GM18505 (cell line): ENCODE measurements around the gene IQCK.
"Not testable (repeated sequence)": the region's sequence is repeated elsewhere in the genome, so short reads cannot be mapped to it uniquely, and the experiment has no call there.

Experiments used
- ATAC-seq: cut with Tn5 transposase; IDR thresholded peaks from one replicate; pipeline ENCODE4 v1.9.1; 2021; ENCODE audit not compliant: unreplicated experiment
- POLR2A ChIP-seq: IDR thresholded peaks from 4 replicates; pipeline ENCODE4 v1.6.1; 2011; ENCODE audit warnings: borderline replicate concordance; ENCODE audit not compliant: insufficient read depth, insufficient read length; ENCODE audit errors: extremely low read depth

IQCK gene

GRCh38 chr16:19705146-19705501 lies 12.9 kb upstream of the IQCK start:
- no peak for ATAC-seq
- no peak for TF ChIP-seq POLR2A

DNA sequence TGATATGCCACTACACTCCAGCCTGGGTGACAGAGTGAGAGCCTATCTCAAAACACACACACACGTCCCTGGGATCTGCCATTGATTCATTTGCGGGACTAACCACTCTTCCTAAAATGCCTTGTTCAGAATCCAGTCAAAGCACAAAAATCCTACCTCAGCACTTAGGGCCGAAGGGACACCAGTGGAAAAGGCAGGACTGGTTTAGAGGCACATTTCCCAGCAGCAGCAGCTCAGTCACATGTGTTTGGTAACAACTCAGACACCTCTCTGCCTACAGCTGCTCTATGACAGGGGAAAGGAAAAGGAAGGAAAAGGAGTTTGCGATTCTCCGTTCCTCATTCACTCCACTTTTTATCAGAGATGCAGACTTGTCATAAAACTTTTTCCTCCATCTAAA lies 12.2 kb upstream of the IQCK start:
- ATAC-seq: no peak
- TF ChIP-seq POLR2A: no peak

DNA sequence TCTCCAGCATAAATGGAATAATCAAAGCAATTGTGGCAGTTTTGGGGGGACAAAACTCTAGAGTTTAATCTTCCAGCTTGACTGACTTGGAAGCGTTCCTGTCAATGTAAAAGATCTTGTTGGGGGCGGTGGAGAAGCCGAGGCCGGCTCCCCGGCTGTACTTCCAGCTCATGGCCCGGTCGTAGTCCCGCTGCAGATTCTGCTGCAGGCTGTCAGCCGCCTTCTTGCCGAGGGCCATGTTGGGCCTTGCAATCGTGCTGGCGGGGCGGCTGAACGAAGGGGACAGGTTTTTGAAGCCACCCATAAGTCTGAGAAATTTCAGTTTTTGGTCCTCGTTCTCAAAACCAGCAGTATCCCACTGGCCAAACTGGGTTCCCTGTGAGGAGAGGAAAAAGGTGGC lies 11.2 kb upstream of the IQCK start:
- TF ChIP-seq POLR2A: no peak
- ATAC-seq: no peak

DNA sequence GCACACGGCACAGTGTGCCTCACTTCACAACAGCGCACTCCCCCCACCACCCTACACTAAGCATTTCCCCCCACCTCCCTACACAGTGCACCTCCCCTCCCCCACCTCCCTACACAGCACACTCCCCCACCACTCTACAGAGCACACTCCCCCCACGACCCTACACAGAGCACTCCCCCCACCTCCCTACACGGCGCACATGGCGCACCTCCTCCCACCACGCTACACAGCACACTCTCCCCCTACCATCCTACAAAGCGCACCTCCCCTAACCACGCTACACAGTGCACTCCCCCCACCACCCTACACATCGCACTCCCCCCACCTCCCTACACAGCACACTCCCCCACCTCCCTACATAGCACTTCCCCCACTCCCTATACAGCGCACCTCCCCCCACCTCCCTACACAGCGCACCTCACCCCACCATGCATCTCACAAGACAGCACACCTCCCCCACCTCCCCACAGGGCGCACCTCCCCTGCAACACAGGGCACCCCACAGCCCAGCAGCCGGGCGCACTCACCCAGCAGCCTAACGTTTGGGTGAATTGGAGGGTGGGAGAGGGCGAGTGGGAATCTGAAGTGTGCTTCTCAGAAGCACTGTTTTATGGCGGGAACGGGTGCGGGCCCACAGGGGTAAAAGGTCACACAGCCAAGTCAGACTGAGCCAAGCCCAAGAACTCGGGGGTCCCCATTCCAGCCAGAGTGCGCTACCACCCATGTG lies 10.3 kb upstream of the IQCK start:
- no peak for ATAC-seq
- no peak for TF ChIP-seq POLR2A

- no peak for ATAC-seq
- no peak for TF ChIP-seq POLR2A
Observed at GRCh38 chr16:19708296-19709205, 9.5 kb upstream of the IQCK start.

- no peak for ATAC-seq
- no peak for TF ChIP-seq POLR2A
Observed at GRCh38 chr16:19709381-19710136, 8.5 kb upstream of the IQCK start.

- ATAC-seq: no peak
- TF ChIP-seq POLR2A: no peak
Observed at GRCh38 chr16:19710191-19710908, 7.7 kb upstream of the IQCK start.

DNA sequence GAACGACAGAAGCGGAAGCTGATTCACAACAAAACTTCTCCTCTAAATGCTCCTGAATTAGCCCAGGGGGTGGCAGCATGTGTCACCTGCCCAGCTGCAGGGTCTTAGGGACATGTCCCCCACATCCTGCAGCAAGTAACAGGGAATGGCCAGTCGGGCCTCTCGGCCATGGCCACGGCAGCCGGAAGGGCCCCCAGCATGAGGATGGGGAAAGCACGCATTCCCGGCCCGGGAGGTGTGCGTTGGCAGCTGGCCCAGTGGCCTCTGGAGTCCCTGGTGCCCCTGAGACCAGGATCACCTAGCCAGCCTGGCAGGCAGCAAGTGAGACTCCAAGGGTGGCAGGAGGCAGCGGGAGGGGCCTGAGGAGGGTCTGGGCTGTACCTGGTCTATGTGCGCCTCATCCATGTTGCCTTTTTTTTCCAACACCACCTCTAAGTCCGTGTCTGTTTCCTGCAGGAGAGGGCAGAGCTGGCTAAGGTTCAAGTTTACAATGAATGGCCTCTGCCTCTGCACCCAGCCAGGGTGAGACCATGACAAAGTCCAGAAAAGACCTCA lies 7.0 kb upstream of the IQCK start:
- no peak for ATAC-seq
- TF ChIP-seq POLR2A: no peak

DNA sequence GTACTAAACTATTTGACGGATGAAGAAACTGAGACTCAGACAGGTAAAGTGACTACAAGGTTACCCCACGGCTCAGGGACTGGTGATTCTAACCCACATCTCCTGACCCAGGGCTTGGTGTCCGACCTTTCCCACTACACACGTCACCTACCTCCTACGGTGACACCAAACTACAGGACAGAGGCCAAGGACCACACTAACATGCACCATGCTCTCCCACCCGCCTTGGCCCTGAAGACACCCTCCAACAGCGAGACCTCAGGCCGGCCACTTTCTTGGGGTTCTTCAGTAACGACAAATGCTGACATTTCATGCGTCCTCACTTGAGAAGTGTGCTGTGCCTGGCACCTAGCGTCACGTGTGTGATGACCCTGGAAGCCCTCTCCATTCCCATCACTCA lies 6.4 kb upstream of the IQCK start:
- no peak for ATAC-seq
- TF ChIP-seq POLR2A: no peak

DNA sequence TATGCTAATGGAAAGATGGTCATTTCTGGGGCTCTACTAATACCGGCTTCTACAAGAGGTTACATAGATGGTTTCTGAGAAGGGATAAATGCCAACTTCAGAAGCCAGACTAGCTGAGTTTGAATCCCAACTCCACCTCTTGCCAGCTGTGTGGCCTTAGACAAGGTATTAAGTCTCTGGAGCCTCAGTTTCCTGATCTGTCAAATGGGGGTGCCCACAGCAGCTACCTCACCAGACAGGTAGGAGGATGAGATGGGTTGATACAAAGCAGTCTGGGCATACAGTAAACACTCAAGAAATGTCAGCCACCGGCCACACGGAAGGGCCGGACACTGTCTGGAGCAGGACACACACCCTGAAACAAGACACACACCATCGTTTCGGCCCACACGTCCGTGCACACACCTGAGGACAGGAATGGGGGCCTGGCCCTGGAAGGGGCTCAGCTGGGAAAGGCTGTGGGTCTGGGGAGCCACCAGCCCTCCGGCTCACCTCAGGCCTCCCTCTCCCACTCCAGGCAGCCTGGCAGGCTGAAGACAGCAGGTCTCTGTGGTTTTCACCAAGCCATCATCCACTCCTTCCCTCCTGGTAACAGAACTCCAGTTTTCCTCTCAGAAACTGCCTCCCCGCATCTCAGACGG lies 5.5 kb upstream of the IQCK start:
- TF ChIP-seq POLR2A: no peak
- ATAC-seq: no peak

DNA sequence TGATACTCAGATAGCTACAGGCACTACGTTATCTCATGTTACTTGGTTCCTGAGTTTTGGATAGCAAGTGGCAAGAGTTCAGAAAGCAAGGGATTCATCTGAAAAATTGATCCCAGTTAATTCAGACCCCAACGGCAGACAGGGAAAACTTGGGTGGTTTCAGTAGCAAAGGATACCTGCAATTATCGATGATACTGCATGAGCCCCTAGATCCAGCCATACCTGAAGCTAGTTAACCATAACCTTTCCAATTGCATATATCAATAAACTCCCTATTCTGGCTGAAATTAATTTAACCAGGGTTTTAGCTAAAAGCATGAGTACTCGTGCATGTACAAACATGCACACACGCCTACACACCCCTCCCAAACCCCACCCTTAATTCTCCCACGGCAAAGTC lies 4.4 kb upstream of the IQCK start:
- ATAC-seq: no peak
- TF ChIP-seq POLR2A: no peak

GRCh38 chr16:19715566-19715965 lies 2.5 kb upstream of the IQCK start:
- ATAC-seq: no peak
- no peak for TF ChIP-seq POLR2A

DNA sequence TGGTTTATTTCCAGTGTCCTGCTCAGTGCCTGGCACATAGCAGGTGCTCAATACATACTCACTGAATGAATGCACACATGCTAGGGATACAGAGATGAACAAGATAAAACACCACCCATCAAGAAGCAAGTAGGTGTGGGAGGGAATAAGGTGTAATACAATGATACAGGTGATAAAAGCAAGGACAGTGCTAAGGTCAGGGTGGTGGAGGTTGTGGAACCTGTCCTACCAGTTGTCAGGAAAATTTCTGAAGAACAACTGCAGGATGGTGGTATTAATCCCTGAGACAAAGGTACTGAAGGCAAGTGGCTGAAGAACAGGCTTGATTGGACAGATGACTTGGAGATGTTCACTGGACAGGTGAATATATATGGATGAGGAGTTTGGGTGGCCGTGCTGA lies 1.9 kb upstream of the IQCK start:
- ATAC-seq: no peak
- TF ChIP-seq POLR2A: no peak

DNA sequence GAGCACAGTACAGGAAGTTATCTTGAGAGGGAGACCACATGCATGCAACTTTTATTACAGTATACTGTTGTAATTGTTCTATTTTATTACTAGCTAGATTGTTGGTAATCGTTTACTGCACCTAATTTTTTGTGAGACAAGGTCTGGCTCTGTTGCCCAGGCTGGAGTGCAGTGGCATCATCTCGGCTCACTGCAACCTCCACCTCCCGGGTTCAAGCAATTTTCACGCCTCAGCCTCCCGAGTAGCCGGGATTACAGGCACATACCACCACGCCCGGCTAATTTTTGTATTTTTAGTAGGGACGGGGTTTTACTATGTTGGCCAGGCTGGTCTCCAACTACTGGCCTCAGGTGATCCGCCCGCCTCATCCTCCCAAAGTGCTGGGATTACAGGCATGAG lies 1.3 kb upstream of the IQCK start:
- not testable (repeated sequence) for ATAC-seq
